GM21390 (cell line): ENCODE data around the gene CYP2C19.
"Not testable (repeated sequence)": the region's sequence is repeated elsewhere in the genome, so short reads cannot be mapped to it uniquely, and the experiment has no call there.

ENCODE experiments used
- ATAC-seq: cut with Tn5 transposase; IDR thresholded peaks from one replicate; pipeline ENCODE4 v1.9.1; 2021; ENCODE audit not compliant: unreplicated experiment

Gene CYP2C19

GRCh38 chr10:94878649-94879048 is 116.2 kb downstream of the CYP2C19 start:
- no peak for ATAC-seq

- no peak for ATAC-seq
Observed at GRCh38 chr10:94879214-94879613, 116.7 kb downstream of the CYP2C19 start.

GRCh38 chr10:94889123-94889522 is 126.6 kb downstream of the CYP2C19 start:
- ATAC-seq = no peak

- no peak for ATAC-seq
Observed at GRCh38 chr10:94890264-94891022, 128.0 kb downstream of the CYP2C19 start.

GRCh38 chr10:94898414-94898813 is 135.9 kb downstream of the CYP2C19 start:
- ATAC-seq = not testable (repeated sequence)

- ATAC-seq = no peak
Observed at GRCh38 chr10:94902080-94902479, 139.6 kb downstream of the CYP2C19 start.

GRCh38 chr10:94902570-94902969 is 140.1 kb downstream of the CYP2C19 start:
- ATAC-seq = no peak
